ENCODE results near the gene CLASP1.

The CLASP1 gene

DNA sequence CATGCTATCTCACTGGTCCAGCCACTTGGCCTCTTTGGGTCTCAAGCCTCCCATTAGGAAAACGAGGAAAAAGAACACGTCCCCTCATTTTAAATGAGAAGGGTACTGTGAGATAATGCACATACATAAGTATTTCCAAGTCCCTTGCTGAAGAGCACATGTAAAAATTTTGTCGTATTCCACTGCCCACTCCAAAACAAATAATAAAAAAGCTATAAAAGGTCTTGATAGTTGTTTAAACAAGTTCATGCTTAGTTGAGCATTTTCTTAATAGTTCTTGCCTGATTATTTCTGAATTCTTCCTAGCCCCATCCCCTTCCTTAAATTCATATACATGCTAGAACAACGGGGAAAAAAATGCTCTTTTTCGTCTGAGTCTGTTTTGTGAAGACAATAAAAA, 228.8 kb downstream of the CLASP1 start:
- Mint-ChIP-seq H3K4me3 (no peak overlapping the region), H3K27ac (no peak overlapping the region)

DNA sequence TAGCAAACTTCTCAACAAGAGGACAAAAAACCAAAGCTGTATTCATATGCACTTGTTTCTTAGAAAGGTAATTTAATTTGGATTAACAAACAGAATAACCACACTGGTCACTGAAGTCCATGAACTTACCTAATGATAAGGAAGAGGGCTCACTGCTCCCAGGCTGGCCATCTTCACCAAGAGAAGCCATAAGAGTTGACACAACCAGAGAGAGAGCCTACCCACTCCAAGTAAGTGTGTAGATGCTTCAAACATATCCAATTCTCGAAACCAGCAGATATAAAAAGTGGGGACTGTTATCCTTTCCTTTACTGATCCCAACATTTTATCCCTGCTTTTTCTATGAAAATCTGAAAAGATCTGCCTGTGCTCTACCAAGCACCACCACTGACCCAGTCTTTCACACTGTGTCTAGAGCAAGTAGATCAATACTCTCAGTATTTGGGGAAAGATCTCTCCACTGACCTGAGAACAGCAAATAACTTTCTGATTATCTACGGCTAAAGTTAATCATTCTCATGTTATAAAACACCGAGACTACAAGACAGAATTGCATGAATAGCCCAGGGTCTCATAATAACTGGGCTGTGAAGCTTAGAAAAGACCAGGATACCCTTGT, 230.1 kb downstream of the CLASP1 start:
- Mint-ChIP-seq H3K4me1 (ENCODE audit: low read depth) (no peaks in the 10 kb centered on the region), H3K4me3 (no peak overlapping the region), H3K27ac (no peak overlapping the region), H3K36me3 (ENCODE audit: low read depth) (peaks cover 46% of the 10 kb centered on the region), H3K27me3 (no peaks in the 10 kb centered on the region), H3K9me3 (no peaks in the 10 kb centered on the region)

More for the DNA sequence above, 228.8 kb downstream of the CLASP1 start:
- Mint-ChIP-seq H3K27me3 (no peaks in the 10 kb centered on the region), H3K36me3 (ENCODE audit: low read depth) (peaks cover 42% of the 10 kb centered on the region), H3K4me1 (ENCODE audit: low read depth) (no peaks in the 10 kb centered on the region), H3K9me3 (no peaks in the 10 kb centered on the region)

DNA sequence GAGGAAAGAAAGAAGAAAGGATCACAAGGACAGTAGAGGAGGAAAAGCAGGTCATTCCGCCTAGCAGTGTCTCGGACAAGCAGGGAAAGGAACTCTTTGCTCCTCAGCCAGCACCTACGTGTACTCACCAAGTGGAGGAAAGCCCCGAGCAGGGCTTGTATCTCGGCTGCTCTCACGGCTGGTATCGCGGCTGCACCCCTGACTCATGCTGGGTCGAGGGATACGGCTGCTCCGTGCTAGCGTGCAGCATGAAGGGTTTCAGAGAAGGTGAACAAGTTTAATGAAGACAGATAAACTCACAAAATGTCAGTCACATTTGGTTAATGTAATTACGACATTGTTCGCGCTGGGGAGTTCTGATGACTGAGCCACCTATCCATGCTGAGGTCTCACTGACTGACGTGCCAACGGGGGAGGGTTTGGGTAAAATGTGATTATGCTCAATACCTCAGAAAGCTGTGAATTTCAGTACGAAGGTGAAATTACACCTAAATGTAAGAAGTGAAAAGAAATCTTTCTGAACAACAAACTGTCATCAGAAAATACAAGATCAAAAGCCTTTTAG, 230.7 kb downstream of the CLASP1 start:
- Mint-ChIP-seq H3K4me3 (no peak overlapping the region), H3K4me1 (ENCODE audit: low read depth) (no peaks in the 10 kb centered on the region), H3K9me3 (no peaks in the 10 kb centered on the region), H3K27ac (no peak overlapping the region), H3K27me3 (no peaks in the 10 kb centered on the region), H3K36me3 (ENCODE audit: low read depth) (peaks cover 40% of the 10 kb centered on the region)

DNA sequence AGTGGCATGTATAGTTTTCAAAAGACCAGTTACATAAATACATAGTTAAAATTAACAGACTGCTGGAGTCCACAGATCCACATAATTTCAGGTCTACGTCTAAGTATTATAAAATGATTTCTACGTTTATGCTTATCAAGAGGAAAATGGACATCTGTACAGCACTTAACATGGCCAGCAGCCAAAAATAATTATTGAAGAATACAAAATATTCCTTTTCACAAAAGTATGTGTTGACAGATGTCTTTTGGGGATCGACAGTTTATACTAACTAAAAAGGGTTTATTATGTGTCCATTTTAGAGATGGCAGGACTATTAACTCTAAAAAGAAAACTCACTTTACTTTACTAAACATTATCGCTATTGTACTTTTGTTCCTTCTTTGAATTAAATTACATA, 231.4 kb downstream of the CLASP1 start:
- peaks cover 37% of the 10 kb centered on the region for H3K36me3 Mint-ChIP-seq (ENCODE audit: low read depth)
- H3K27ac Mint-ChIP-seq: no peak overlapping the region

DNA sequence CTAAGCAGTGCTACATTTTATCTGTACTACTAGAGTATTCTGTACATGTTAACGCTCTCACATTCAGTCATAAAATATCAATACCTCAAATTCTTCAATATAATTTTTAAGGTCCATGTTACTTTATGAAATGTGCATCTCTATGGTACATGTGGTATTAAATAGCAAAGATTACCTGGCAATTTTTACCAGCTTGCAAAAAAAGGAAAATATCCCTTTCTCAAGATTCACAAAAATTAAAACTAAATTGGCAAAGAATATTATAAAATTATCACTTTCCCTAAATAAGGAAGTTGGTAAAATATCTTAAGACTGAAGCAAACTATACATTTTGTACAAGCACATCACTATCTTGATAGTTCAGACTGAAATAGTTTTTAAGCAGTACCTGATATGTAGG, 233.5 kb downstream of the CLASP1 start:
- no peaks in the 10 kb centered on the region for H3K27me3 Mint-ChIP-seq
- no peak overlapping the region for H3K27ac Mint-ChIP-seq
- peaks cover 36% of the 10 kb centered on the region for H3K36me3 Mint-ChIP-seq (ENCODE audit: low read depth)
- H3K9me3 Mint-ChIP-seq: no peaks in the 10 kb centered on the region
- H3K4me1 Mint-ChIP-seq (ENCODE audit: low read depth): no peaks in the 10 kb centered on the region
- H3K4me3 Mint-ChIP-seq: no peak overlapping the region

More for the DNA sequence above, 231.4 kb downstream of the CLASP1 start:
- Mint-ChIP-seq H3K4me1 (ENCODE audit: low read depth) (no peaks in the 10 kb centered on the region), H3K9me3 (no peaks in the 10 kb centered on the region), H3K4me3 (no peak overlapping the region), H3K27me3 (no peaks in the 10 kb centered on the region)

DNA sequence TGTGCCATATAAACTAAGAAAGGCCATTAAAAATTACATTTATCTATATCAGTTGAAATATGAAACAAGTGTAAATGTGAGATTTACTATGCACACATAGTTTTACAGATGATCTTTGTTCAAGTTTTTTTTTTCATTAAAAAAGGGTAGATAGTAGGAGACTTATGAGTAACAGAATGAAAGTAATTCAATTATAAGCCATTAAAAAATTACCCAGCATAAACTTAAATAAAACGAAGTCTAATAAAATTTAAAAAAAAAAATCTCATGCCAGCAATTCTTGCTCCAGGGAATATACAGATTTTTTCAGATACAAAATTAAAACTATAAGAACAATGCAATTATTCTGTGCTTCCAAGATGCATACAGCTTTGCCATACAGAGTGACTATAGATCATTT, 236.9 kb downstream of the CLASP1 start:
- Mint-ChIP-seq H3K4me3 (no peak overlapping the region), H3K9me3 (no peaks in the 10 kb centered on the region), H3K27me3 (no peaks in the 10 kb centered on the region), H3K27ac (no peak overlapping the region), H3K36me3 (ENCODE audit: low read depth) (peaks cover 45% of the 10 kb centered on the region), H3K4me1 (ENCODE audit: low read depth) (no peaks in the 10 kb centered on the region)

DNA sequence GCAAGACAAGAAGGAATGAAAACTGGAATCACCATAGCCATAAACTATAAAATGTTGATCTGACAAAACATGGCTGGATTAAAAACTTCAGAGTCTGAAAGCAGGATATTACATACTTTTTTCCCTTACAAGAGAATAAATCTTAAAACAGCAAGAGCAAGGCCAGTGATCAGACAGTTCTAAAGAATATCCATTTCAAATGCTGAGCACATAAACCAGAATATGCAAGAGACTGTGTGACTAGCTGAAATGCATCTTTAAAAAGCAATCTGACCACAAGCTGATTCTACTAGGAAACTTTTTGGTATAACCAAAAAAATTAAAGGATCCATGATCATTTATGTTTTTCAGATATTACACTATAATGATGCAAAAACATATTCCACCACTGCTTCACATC, 239.3 kb downstream of the CLASP1 start:
- Mint-ChIP-seq H3K4me1 (ENCODE audit: low read depth) (no peaks in the 10 kb centered on the region), H3K9me3 (no peaks in the 10 kb centered on the region), H3K27me3 (no peaks in the 10 kb centered on the region), H3K4me3 (no peak overlapping the region), H3K36me3 (ENCODE audit: low read depth) (peaks cover 41% of the 10 kb centered on the region), H3K27ac (no peak overlapping the region)

DNA sequence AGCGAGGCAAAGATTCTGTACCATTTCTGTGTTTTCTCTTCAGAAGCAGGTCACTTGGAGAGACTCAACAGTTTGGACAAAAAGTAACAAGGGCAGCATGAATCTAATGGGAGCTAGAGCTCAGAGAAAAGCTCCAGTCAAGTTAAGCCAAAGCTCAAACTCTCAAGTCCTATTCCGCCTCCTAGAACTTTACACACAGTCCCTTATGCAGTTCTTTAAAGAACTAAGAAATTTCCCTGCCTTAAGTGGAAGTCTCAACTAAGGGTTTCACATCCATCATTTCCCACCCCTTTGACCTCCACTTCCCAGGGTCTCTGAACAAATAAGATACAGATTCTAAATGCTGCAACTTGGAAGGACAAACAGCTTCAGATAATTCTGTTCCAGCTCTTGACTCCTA, 239.9 kb downstream of the CLASP1 start:
- H3K27me3 Mint-ChIP-seq: no peaks in the 10 kb centered on the region
- H3K4me1 Mint-ChIP-seq (ENCODE audit: low read depth): no peaks in the 10 kb centered on the region
- H3K4me3 Mint-ChIP-seq: no peak overlapping the region
- H3K9me3 Mint-ChIP-seq: no peaks in the 10 kb centered on the region
- peaks cover 38% of the 10 kb centered on the region for H3K36me3 Mint-ChIP-seq (ENCODE audit: low read depth)
- no peak overlapping the region for H3K27ac Mint-ChIP-seq

DNA sequence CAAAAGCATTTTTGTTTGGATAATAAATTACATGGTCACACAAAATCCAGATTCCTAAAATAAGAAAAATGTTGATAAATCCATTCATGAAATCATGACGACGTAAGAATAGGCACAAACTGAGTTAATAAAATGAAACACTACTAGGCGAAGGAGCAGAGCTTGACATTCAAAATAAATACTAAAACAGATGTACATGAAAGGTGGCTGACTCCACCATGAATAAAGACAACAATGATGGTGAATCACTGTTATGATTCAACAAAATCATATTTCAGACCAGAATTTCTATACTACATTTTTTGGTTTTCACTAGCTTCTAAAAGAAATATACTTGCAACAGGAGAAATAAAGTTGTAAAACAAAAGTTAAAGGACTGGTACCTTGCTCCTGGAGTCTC, 240.6 kb downstream of the CLASP1 start:
- Mint-ChIP-seq H3K27ac (peak overlapping the region; percentile 49), H3K4me1 (ENCODE audit: low read depth) (no peaks in the 10 kb centered on the region), H3K4me3 (no peak overlapping the region), H3K27me3 (no peaks in the 10 kb centered on the region), H3K36me3 (ENCODE audit: low read depth) (peaks cover 38% of the 10 kb centered on the region), H3K9me3 (no peaks in the 10 kb centered on the region)

DNA sequence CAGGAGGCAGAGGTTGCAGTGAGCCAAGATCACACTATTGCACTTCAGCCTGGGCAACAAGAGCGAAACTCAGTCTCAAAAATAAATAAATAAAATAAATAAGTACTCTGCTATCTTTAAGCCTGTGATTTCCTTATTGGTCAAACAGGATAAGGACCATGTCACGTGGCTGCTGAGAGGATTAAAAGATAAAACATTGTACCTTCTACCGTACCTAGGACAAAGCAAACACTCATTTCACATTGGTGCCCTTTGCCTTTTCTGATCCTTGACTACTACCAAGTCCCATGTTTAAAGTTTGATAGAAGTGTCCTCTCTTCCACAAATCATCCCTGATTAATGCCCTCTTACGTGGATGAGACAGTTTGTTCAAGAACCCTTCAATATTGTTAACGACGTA, 244.0 kb downstream of the CLASP1 start:
- Mint-ChIP-seq H3K27me3 (no peaks in the 10 kb centered on the region), H3K4me3 (no peak overlapping the region), H3K27ac (no peak overlapping the region), H3K36me3 (ENCODE audit: low read depth) (peaks cover 46% of the 10 kb centered on the region), H3K4me1 (ENCODE audit: low read depth) (no peaks in the 10 kb centered on the region), H3K9me3 (no peaks in the 10 kb centered on the region)

DNA sequence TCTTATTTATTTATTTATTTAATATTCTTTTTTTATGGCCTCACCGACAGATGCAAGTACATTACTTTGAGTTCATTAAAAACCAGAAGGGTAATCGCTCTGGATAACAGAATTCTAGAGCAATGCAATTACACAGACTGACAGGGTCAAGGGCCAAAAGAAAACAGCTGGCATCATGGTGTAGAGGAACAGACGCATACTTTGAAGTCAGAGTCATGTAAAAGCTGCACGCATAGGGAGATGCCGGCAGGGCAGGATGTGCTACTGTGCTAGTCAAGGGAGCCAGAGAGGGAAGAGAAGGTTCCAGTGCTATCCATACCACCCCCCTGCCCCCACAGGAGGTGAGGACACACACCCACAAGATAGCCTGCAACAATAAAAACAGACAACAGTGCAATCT, 249.1 kb downstream of the CLASP1 start:
- peaks cover 32% of the 10 kb centered on the region for H3K36me3 Mint-ChIP-seq (ENCODE audit: low read depth)
- no peaks in the 10 kb centered on the region for H3K4me1 Mint-ChIP-seq (ENCODE audit: low read depth)
- no peak overlapping the region for H3K27ac Mint-ChIP-seq
- H3K4me3 Mint-ChIP-seq: no peak overlapping the region
- H3K27me3 Mint-ChIP-seq: no peaks in the 10 kb centered on the region
- no peaks in the 10 kb centered on the region for H3K9me3 Mint-ChIP-seq

DNA sequence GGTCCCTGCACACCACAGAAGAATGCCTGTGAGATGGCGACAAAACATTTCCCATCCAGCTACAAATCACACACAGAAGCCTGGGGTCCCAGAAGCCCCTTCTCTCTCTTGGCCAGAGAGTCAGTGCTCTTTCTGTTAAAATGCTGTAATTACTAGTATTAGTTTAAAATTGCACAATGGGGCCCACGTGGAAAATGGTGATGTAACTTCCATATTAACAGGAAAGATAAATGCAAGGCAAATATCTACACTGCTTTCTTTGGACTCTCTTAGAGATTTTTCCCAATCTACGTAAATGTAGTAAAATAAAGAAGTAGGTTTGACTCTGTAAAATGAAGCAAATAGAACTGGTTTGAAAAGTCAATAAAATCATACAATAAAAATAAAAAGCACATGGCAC, 250.4 kb downstream of the CLASP1 start:
- Mint-ChIP-seq H3K27ac (no peak overlapping the region), H3K36me3 (ENCODE audit: low read depth) (peaks cover 38% of the 10 kb centered on the region), H3K4me3 (no peak overlapping the region), H3K9me3 (no peaks in the 10 kb centered on the region), H3K4me1 (ENCODE audit: low read depth) (no peaks in the 10 kb centered on the region), H3K27me3 (no peaks in the 10 kb centered on the region)

DNA sequence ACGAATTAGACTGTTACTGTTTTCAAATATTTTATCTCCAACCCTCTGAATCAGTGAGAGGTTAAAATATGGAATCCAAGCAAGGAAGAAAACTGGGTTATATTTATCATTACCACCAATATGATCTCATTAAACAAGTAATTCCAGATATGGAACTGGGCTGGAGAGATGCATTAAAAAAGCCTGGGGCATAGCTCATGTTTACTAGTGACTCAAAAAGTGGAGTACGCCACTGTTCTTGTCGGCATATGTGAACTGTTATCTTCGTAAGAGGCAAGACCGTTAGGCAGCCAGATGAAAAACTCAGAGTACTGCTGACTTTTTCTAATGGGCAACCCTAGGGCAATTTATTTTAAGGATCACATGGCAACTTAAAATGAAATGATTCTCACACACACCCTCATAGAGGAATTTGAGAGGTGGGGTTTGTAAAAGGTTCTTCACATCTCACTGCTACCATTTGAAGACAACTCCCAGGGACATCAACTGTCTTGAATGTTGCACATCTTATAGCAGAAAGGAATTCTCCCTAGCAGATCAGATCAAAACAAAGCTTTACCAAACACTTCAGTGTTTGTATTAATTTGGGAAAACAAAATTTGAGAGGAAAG, 259.1 kb downstream of the CLASP1 start:
- Mint-ChIP-seq H3K27ac (no peak overlapping the region), H3K36me3 (ENCODE audit: low read depth) (peaks cover 44% of the 10 kb centered on the region), H3K9me3 (no peaks in the 10 kb centered on the region)

DNA sequence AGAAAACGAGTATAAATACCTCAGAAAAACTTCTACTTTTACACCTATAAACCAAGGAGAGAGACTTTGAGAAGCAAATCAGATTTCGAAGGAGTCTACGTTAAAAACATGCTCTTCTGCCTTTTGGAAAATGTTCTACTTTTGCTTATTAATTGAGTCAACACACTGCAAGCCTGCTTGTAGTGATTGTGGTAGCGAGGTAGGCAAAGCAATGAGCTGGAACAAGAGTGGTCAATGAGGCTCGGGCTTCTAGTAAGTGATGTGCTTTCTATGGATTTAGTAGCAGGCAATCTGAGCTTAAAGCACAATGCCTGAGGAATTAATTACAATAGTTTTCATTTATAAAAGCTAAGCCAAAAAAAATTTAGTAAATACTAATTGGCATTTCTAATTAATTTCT, 260.9 kb downstream of the CLASP1 start:
- H3K4me1 Mint-ChIP-seq (ENCODE audit: low read depth): peaks cover 3% of the 10 kb centered on the region
- no peak overlapping the region for H3K4me3 Mint-ChIP-seq
- H3K27ac Mint-ChIP-seq: no peak overlapping the region
- no peaks in the 10 kb centered on the region for H3K27me3 Mint-ChIP-seq
- H3K36me3 Mint-ChIP-seq (ENCODE audit: low read depth): peaks cover 47% of the 10 kb centered on the region
- H3K9me3 Mint-ChIP-seq: no peaks in the 10 kb centered on the region

More for the DNA sequence above, 259.1 kb downstream of the CLASP1 start:
- H3K27me3 Mint-ChIP-seq: no peaks in the 10 kb centered on the region
- H3K4me3 Mint-ChIP-seq: no peak overlapping the region
- H3K4me1 Mint-ChIP-seq (ENCODE audit: low read depth): peaks cover 3% of the 10 kb centered on the region

DNA sequence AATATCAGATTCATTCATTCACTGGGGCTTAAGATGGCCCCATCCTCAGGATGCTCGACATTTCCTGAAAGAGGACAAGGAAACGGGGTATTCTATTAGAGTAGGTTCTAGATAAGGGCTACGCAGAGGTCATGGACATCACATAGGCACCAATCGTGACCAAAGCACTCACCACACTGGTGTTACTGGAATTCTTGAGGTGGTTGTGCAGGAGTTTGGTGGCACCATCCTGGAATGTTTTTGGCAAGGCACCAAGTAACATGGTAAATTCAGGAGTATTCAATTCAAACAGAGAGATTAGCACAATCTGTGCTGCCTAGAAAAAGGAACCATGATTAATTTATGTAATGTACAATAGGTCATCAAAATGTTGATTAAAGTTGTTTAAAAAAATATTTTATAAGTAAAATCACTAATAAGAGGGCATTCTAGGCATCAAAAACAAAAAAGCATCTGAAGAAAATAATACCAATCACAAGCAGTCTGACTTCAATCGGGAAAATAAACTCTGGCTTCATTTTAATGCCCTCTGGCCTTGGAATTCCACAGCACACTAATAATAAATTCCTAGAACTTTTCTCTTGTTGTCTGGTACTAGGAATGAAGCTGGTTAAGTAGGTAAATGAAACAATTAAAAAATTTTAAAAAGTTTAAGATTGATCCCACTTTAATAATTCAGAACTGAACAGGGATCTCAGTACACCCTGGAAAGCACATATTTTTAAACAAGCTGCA, 261.5 kb downstream of the CLASP1 start:
- no peaks in the 10 kb centered on the region for H3K27me3 Mint-ChIP-seq
- peaks cover 45% of the 10 kb centered on the region for H3K36me3 Mint-ChIP-seq (ENCODE audit: low read depth)
- H3K4me1 Mint-ChIP-seq (ENCODE audit: low read depth): peaks cover 3% of the 10 kb centered on the region
- H3K9me3 Mint-ChIP-seq: no peaks in the 10 kb centered on the region
- H3K4me3 Mint-ChIP-seq: no peak overlapping the region
- no peak overlapping the region for H3K27ac Mint-ChIP-seq
